ENCODE results near the gene NCOA1. TPM values are rescaled to one million over a fixed set of nuclear protein-coding genes. Genes with fewer than 3 reads are reported as not detected.
A peak's percentile ranks its signal among the peaks of the same experiment; 100 is the strongest.

The NCOA1 gene
- 10 to 100 TPM; 24.4 to 26.2 TPM for total RNA-seq

DNA sequence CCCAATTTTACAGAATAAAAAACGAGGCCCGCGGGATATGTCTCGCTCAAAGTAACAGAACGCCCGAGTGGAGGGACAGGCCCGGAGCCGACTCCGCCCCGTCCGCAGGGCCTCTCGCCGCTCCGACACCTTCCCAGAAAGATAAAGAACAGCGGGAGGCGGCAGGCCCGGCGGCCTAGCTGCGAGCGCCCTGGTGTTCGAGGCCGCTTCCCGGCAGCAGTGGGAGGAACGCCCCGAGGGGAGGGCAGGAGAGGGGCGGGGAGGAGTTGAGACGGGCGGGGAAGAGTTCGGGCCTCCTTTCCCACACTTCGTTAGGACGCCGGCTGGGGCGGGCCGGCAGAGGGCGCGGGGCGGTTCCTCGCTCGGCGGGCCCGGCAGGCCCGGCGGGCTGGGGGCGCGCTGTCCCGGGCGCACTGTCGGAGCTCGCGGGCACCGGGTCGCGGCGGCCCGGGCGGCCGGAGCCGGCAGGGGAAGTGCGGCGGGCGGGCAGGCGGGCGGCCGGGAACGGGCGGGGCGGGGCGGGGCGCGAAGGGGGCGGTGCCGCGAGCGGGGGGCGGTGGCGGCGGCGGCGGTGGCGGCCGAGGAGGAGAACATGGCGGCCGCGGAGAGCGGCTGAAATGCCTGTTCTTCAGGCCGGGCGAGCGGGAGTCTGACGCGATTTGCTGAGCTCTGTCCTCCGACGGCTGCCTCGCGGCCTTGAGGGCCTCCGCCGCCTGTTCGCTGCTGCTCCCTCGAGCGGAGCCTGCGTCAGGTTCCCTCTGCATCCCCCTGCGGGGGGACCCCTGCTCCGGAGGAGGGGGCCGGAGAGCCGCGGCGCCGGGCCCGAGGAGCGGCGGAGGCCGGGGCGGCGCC is at the start of gene NCOA1:
TSS of gene NCOA1 (plus strand) at position 565 of the 852 bp plus-strand sequence. CDS start 167,424 bp downstream, outside the sequence.
- Mint-ChIP-seq H3K36me3 (no peaks in the 10 kb centered on the region), H3K4me3 (peak within 1 kb of the TSS; percentile 82), H3K27me3 (no peaks in the 10 kb centered on the region), H3K4me1 (peaks cover 36% of the 10 kb centered on the region), H3K27ac (peak within 1 kb of the TSS; percentile 88), H3K9me3 (ENCODE audit: low read depth) (no peaks in the 10 kb centered on the region)
- peak; percentile 90 for ATAC-seq
- peak; percentile 94 for DNase-seq
- CTCF ChIA-PET: interaction anchor here (0.6 to 1.5 kb wide), 3 partner anchors 29 to 335 kb away, joined by 4 read pairs; no protein-coding TSS in a partner anchor

DNA sequence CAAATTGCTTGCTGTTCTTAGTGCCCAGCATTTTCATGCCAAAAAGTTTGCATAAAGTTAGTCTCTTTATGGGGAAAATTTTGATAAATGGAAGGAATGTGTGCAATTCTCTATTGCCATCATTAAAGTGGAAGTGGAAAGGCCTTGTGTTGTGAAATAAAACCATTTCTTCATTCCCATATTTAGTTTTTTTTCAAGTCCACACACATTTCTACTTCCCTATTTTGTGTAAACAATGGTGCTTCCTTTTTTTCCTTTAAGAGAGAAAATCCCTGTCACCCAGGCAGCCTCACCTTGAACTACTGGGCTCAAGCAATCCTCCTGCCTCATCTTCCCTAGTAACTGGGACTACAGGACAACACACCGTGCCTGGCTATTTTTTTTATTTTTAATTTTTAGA is 42.3 kb upstream of the NCOA1 start:
- H3K4me3 Mint-ChIP-seq: no peak overlapping the region
- ATAC-seq: no peak
- no peaks in the 10 kb centered on the region for H3K4me1 Mint-ChIP-seq

DNA sequence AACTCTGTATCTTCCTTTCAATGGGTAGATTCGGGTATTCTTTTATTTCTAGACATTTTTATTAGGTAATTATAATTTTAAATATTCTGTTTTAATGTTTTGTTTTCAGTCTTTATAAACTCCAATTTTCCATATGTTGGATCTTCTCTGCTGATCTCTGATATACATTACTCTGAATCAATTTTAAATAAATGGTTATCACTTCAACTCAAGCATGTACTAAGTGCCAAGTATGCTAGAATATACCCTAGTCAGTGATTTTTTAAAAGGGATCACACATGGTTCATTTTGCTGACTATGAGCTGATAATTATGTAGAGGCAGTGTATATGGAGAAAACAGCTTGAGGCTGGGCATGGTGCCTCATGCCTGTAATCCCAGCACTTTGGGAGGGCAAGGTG is 41.7 kb upstream of the NCOA1 start:
- H3K27me3 Mint-ChIP-seq: peaks cover 13% of the 10 kb centered on the region
- CTCF ChIA-PET: interaction anchor here (1.8 kb wide), 1 partner anchor 40 kb away, joined by 5 read pairs; no protein-coding TSS in a partner anchor
- DNase-seq (no peak), ATAC-seq (no peak)
- H3K4me3 Mint-ChIP-seq: no peak overlapping the region
- no peaks in the 10 kb centered on the region for H3K4me1 Mint-ChIP-seq
- peaks cover 3% of the 10 kb centered on the region for H3K36me3 Mint-ChIP-seq
- peaks cover 7% of the 10 kb centered on the region for H3K9me3 Mint-ChIP-seq (ENCODE audit: low read depth)
- no peak overlapping the region for H3K27ac Mint-ChIP-seq

More for the DNA sequence above, 42.3 kb upstream of the NCOA1 start:
- peaks cover 7% of the 10 kb centered on the region for H3K9me3 Mint-ChIP-seq (ENCODE audit: low read depth)
- H3K36me3 Mint-ChIP-seq: peaks cover 3% of the 10 kb centered on the region
- no peak overlapping the region for H3K27ac Mint-ChIP-seq
- peaks cover 13% of the 10 kb centered on the region for H3K27me3 Mint-ChIP-seq
- CTCF ChIA-PET: interaction anchor here (1.8 kb wide), 1 partner anchor 39 kb away, joined by 5 read pairs; no protein-coding TSS in a partner anchor
- DNase-seq: no peak

DNA sequence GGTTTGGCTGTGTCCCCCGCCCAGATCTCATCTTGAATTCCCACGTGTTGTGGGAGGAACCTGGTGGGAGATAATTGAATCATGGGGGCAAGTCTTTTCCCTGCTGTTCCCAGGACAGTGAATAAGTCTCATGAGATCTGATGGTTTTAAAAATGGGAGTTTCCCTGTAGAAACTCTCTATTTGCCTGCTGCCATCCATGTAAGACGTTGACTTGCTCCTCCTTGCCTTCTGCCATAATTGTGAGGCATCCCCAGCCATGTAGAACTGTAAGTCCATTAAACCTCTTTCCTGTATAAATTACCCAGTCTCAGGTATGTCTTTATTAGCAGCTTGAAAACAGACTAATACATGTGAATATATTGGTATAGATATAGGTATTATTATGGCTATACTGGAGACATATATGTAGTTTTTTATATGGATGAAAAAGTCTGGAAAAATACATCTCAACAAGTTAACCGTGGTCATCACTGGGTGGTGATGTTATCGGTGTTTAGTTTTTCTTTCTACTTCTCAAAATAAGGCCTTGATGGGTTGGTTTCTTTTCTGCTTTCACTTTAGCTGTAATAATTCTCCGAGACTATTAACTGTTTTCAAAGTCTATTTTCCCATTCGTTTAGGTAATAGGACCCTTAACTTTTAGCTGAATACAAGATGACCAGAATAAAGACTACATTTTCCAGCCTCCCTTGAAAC is 39.1 kb upstream of the NCOA1 start:
- CTCF ChIA-PET: no interaction called here
- H3K27me3 Mint-ChIP-seq: peaks cover 12% of the 10 kb centered on the region

DNA sequence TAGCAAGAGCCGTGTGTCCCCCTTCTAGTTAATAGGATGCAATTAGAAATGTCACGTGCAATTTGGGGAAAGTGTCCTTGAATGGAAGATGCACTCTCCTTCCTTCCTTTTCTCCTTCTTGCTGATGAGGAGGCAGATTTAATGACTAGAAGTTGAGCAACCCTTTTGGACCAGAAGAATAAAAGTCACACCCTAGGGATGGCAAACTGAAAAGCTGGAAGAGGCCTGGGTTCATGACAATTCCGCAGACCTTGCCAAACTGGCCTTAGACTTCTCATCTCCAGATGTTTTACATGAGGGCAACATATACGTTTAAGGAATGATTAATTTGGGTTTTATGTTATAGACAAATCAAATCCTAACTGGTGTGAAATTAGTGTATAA is 38.6 kb upstream of the NCOA1 start:
- CTCF ChIA-PET: no interaction called here

More for the DNA sequence above, 39.1 kb upstream of the NCOA1 start:
- H3K36me3 Mint-ChIP-seq: peaks cover 3% of the 10 kb centered on the region
- H3K9me3 Mint-ChIP-seq (ENCODE audit: low read depth): peaks cover 7% of the 10 kb centered on the region
- H3K27ac Mint-ChIP-seq: no peak overlapping the region
- peaks cover 8% of the 10 kb centered on the region for H3K4me1 Mint-ChIP-seq
- no peak overlapping the region for H3K4me3 Mint-ChIP-seq
- DNase-seq (no peak), ATAC-seq (no peak)

DNA sequence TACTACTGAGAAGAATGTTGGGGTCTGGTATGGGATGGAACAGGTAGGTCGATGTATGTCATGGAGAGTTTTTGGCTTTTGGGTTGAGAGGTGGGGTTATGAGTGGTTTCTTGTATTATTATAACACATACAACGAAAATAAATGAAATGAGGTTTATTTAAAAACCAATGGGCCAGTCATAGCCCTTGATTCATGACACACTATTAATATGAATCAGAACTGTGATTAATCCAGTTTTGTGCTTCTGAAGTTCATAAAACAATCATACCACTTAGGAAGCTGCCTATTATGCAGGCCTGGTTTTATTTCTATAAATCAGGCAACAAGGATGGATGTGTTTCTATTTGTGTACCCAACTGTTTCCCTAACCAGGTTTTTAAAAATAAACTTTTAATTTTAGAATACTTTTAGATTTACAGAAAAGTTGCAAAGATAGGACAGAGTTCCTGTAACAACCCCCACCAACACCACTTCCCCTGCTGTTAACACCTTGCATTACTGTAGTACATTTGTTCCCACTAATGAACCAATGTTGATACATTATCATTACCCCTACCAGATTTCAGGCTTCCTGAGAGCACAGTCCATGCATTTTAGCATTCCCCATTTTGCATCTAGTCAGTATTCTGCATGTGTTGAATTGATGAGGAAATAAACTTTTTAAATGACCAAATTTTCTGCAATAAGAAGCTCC is 37.5 kb upstream of the NCOA1 start:
- peaks cover 5% of the 10 kb centered on the region for H3K9me3 Mint-ChIP-seq (ENCODE audit: low read depth)
- DNase-seq (no peak), ATAC-seq (no peak)
- H3K36me3 Mint-ChIP-seq: peaks cover 1% of the 10 kb centered on the region
- CTCF ChIA-PET: interaction anchor here (1.4 kb wide), 1 partner anchor 31 kb away, joined by 6 read pairs; no protein-coding TSS in a partner anchor
- H3K27me3 Mint-ChIP-seq: peaks cover 6% of the 10 kb centered on the region
- peaks cover 8% of the 10 kb centered on the region for H3K4me1 Mint-ChIP-seq
- H3K27ac Mint-ChIP-seq: no peak overlapping the region
- H3K4me3 Mint-ChIP-seq: no peak overlapping the region

More for the DNA sequence above, 38.6 kb upstream of the NCOA1 start:
- ATAC-seq (no peak), DNase-seq (no peak)
- Mint-ChIP-seq H3K27me3 (peaks cover 12% of the 10 kb centered on the region), H3K36me3 (peaks cover 3% of the 10 kb centered on the region), H3K4me1 (peaks cover 8% of the 10 kb centered on the region), H3K9me3 (ENCODE audit: low read depth) (peaks cover 7% of the 10 kb centered on the region), H3K4me3 (no peak overlapping the region), H3K27ac (no peak overlapping the region)

DNA sequence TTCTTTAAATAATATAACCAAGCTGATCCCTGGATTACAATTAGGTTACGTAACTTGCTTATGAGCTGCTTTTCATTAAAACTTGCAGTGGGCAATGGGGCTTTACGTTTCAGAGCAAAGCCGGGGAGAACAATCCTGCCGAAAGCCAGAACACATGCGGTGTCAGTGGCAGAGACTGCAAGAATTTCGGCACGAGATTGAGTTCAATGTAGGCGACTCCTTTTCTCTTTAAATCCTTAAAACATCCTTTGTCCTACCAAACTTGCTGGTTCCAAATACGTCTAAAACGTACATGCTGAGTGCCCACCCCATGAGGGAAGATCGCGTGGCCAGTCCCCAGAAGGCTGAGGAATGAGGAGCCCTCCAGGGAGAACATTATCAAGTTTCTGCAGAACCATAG is 36.8 kb upstream of the NCOA1 start:
- Mint-ChIP-seq H3K36me3 (no peaks in the 10 kb centered on the region), H3K27me3 (peaks cover 5% of the 10 kb centered on the region), H3K9me3 (ENCODE audit: low read depth) (peaks cover 3% of the 10 kb centered on the region), H3K4me1 (peaks cover 8% of the 10 kb centered on the region), H3K27ac (no peak overlapping the region), H3K4me3 (no peak overlapping the region)
- ATAC-seq: no peak
- CTCF ChIA-PET: interaction anchor here (1.4 kb wide), 1 partner anchor 32 kb away, joined by 6 read pairs; no protein-coding TSS in a partner anchor
- no peak for DNase-seq

DNA sequence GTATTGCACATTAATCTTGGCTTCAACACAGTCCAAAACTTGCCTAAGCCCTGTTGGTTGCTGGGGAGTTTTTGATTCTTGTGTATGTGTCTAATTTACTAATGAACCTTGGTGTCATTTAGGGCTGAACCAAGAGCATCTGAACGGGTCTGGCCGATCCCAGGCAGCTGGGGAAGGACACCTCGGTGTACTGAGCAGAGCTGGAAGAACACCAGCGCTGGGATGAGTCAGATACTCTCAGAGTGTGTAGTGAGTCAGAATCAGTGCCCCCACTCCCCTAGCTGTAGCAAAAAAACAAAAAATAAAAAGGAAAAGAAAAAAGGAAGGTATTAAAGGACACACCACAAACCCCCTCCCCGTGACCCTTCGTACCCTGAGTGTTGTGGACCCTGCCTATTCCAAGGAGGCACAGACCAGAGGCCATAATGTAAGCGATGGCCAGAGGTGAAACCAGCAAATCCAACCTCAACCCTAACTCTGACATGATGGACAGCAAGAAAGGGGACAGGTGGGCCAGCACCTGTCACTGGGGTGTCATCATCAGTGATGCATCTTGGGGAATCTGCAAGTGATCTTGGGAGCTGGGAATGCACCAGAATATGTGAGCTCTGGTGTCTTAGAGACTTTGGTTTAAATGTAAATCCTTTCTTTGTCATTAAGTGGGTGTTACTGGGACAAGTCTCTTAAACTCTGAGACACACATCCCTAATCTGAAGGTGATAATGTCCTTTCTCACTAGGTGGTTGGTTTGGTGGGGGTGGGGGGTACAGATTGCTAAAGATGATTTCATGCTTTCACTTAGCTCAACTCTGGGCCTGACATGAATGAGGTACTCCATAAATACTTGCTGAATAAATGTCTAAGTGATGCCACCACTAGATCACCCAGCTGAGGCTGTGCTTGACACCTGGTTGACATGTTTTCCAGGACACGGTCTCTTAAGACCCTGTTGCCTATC is 34.2 kb upstream of the NCOA1 start:
- peaks cover 2% of the 10 kb centered on the region for H3K27me3 Mint-ChIP-seq

DNA sequence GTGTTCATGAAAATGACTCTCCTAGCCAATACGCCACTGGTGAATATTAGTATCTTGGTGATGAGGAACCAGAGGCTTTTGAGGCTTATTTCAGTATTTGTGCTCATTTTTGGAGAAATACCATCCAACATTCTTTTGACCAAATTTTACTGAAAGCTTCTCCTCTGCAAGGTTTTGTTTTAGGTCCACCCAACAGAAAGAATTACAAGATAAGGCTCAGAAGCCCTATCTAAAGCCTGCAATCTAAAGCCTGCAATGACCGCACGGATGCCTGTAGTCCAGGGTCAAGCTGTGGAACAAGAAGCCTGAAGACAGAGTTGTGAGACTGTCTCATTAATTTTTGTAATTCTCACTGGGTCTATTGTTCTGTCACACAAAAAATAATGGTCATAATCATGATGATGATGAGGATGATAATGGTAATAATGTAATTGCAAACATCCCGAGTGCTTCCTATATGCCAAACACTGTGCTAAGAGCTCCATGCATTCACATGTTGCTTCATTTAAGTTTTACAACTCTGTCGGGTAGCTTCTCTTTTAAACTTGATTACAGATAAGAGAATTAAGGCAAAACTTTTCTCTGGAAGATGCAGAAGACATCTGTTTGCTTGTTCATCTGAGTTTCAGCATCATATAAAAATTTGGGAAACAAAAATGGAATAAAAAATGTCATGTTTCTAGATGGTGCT is 33.2 kb upstream of the NCOA1 start:
- DNase-seq (no peak), ATAC-seq (no peak)
- Mint-ChIP-seq H3K4me1 (peaks cover 20% of the 10 kb centered on the region), H3K4me3 (no peak overlapping the region), H3K27ac (no peak overlapping the region), H3K27me3 (peaks cover 2% of the 10 kb centered on the region), H3K9me3 (ENCODE audit: low read depth) (no peaks in the 10 kb centered on the region), H3K36me3 (no peaks in the 10 kb centered on the region)
- CTCF ChIA-PET: no interaction called here

More for the DNA sequence above, 34.2 kb upstream of the NCOA1 start:
- Mint-ChIP-seq H3K36me3 (no peaks in the 10 kb centered on the region), H3K9me3 (ENCODE audit: low read depth) (no peaks in the 10 kb centered on the region), H3K27ac (no peak overlapping the region), H3K4me3 (no peak overlapping the region), H3K4me1 (peaks cover 14% of the 10 kb centered on the region)
- ATAC-seq (peak; percentile 49), DNase-seq (no peak)
- CTCF ChIA-PET: interaction anchor here (1.3 kb wide), 1 partner anchor 370 kb away, joined by 4 read pairs; no protein-coding TSS in a partner anchor

DNA sequence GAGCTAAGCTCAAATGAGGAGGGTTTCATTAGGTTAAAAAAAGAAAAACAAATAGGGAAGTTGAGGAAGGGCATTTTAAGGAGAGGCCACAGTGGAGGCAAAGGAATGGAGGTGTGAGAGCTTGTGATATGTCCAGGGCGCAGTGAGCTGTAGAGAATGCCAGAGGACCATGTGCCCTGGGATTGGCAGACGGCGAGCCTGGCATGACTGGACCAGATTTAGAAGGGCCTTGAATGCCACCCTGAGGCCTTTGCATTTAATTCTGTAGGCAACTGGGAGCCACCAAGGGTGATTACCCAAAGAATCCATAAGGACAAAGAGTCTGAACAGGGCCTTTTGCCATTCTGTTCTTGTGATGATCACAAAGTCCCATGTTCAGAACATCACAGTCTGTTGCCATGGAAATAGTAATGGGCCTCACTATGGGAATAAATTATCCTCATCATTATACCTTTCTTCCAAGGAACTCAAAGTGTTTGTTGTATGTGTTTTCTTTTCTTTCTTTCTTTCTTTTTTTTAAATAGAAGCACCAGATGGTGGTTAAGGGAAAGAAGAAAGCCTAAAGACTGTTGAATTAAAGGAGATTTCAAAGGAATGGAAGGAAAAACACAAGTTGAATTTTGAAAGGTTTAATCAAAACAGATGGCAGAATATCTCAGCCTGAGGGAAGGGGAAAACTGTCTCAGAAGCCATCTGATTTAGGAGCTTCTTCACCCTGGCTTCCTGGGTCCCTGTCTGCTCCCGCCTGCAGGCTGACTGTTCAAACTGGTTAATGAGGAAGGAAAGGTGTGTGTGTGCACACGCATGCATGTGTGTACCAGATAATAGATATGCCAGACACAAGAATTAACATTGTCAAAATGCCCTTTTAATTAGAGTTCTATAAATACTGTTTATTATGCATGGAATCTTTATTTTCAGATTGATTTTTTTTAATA is 31.6 kb upstream of the NCOA1 start:
- H3K36me3 Mint-ChIP-seq: no peaks in the 10 kb centered on the region
- H3K4me3 Mint-ChIP-seq: no peak overlapping the region
- peaks cover 2% of the 10 kb centered on the region for H3K27me3 Mint-ChIP-seq
- H3K4me1 Mint-ChIP-seq: peaks cover 20% of the 10 kb centered on the region
- no peak overlapping the region for H3K27ac Mint-ChIP-seq
- DNase-seq: no peak
- no peaks in the 10 kb centered on the region for H3K9me3 Mint-ChIP-seq (ENCODE audit: low read depth)
- ATAC-seq: no peak
- CTCF ChIA-PET: no interaction called here

DNA sequence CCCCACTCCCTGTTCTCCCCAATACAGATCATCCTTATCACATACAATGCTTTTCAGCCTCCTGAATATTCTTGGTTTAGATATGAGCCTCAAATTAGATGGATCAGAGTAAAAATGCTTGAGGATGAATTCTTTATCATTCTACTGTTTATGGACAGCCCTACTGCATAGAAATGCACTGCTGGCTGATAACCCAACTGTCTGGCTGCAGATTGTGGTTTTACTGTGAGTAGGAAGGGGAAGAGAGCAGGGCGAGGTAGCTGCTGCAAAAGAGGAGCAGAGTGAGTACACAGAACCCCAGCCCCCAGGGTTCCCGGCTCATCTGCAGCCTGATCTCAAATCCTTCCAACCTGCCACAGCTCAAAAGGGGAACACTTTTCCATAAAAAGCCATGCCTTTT is 29.4 kb upstream of the NCOA1 start:
- peak; percentile 70 for ATAC-seq
- H3K27ac Mint-ChIP-seq: peak overlapping the region; percentile 39
- CTCF ChIA-PET: interaction anchor here (1.5 kb wide), 1 partner anchor 366 kb away, joined by 3 read pairs; no protein-coding TSS in a partner anchor

More for the DNA sequence above, 29.4 kb upstream of the NCOA1 start:
- Mint-ChIP-seq H3K36me3 (no peaks in the 10 kb centered on the region), H3K4me3 (peak overlapping the region; percentile 8), H3K9me3 (ENCODE audit: low read depth) (no peaks in the 10 kb centered on the region), H3K27me3 (no peaks in the 10 kb centered on the region), H3K4me1 (peaks cover 14% of the 10 kb centered on the region)
- peak; percentile 46 for DNase-seq
